Femur (tissue), 1 donor: ENCODE measurements around the gene CTCFL.
"Not testable (repeated sequence)": the region's sequence is repeated elsewhere in the genome, so short reads cannot be mapped to it uniquely, and the experiment has no call there.

ENCODE experiments used
- DNase-seq: peaks from one replicate; pipeline ENCODE4 v3.0.0-alpha.2; 2017

CTCFL gene

GRCh38 chr20:57505979-57506378 is 19.0 kb downstream of the CTCFL start:
- no peak for DNase-seq

- no peak for DNase-seq
These were observed 20.5 kb downstream of the CTCFL start for GRCh38 chr20:57504411-57504810.

GRCh38 chr20:57503035-57503658 is 21.8 kb downstream of the CTCFL start:
- no peak for DNase-seq

GRCh38 chr20:57502336-57502700 is 22.6 kb downstream of the CTCFL start:
- no peak for DNase-seq

- DNase-seq: no peak
These were observed 23.2 kb downstream of the CTCFL start for GRCh38 chr20:57501461-57502335.

GRCh38 chr20:57500962-57501361 is 24.0 kb downstream of the CTCFL start:
- no peak for DNase-seq

- no peak for DNase-seq
These were observed 24.7 kb downstream of the CTCFL start for GRCh38 chr20:57500235-57500634.

- no peak for DNase-seq
These were observed 25.3 kb downstream of the CTCFL start for GRCh38 chr20:57499676-57500075.

- DNase-seq: no peak
These were observed 26.2 kb downstream of the CTCFL start for GRCh38 chr20:57498425-57499400.

GRCh38 chr20:57496592-57496991 is 28.3 kb downstream of the CTCFL start:
- no peak for DNase-seq

- DNase-seq: no peak
These were observed 29.0 kb downstream of the CTCFL start for GRCh38 chr20:57495978-57496377.

GRCh38 chr20:57493091-57493615 is 31.8 kb downstream of the CTCFL start:
- DNase-seq: no peak

GRCh38 chr20:57491373-57491772 is 33.6 kb downstream of the CTCFL start:
- no peak for DNase-seq

- not testable (repeated sequence) for DNase-seq
These were observed 36.7 kb downstream of the CTCFL start for GRCh38 chr20:57488277-57488676.

GRCh38 chr20:57485770-57486169 is 39.2 kb downstream of the CTCFL start:
- DNase-seq: no peak

GRCh38 chr20:57484772-57485171 is 40.2 kb downstream of the CTCFL start:
- no peak for DNase-seq

GRCh38 chr20:57483287-57484050 is 41.5 kb downstream of the CTCFL start:
- DNase-seq: no peak

GRCh38 chr20:57482796-57483195 is 42.1 kb downstream of the CTCFL start:
- DNase-seq: no peak

GRCh38 chr20:57482148-57482547 is 42.8 kb downstream of the CTCFL start:
- no peak for DNase-seq

- DNase-seq: no peak
These were observed 43.6 kb downstream of the CTCFL start for GRCh38 chr20:57481281-57481711.

GRCh38 chr20:57480444-57481160 is 44.3 kb downstream of the CTCFL start:
- no peak for DNase-seq
